AG04450 (cell line): ENCODE data around the gene RNF183. TPM values are rescaled to one million over a fixed set of nuclear protein-coding genes. Genes with fewer than 3 reads are reported as not detected.
"Not testable (repeated sequence)": the region's sequence is repeated elsewhere in the genome, so short reads cannot be mapped to it uniquely, and the experiment has no call there.

Experiments
- CTCF ChIA-PET: fragments of 300-600, 350-600 bp; formaldehyde crosslinking; extraction: SDS; loops from one replicate; lab custom pipeline; 2022; ENCODE audit warnings: antibody characterized with exemption, inconsistent platforms; lab: Charles Lee
- POLR2A ChIA-PET: fragments of 350-600 bp; formaldehyde crosslinking; extraction: SDS; loops from one replicate; lab custom pipeline; 2021; ENCODE audit warnings: antibody characterized with exemption, inconsistent platforms; lab: Yijun Ruan, JAX
- DNase-seq: peaks from one replicate; pipeline ENCODE4 v3.0.0-alpha.2; 2011; ENCODE audit warnings: low read depth, low spot score
- H3K27ac ChIP-seq: one replicate; pipeline ENCODE4 v1.5.1; 2012; ENCODE audit warnings: low read depth, low read length, control low read depth
- H3K27me3 ChIP-seq: one replicate; pipeline ENCODE4 v1.6.0; 2012; ENCODE audit warnings: low read length; ENCODE audit not compliant: control insufficient read depth, insufficient read depth
- H3K4me3 ChIP-seq: 2 replicates; pipeline ENCODE4 v1.5.1; 2011; ENCODE audit warnings: mild to moderate bottlenecking, low read depth, low read length, control low read depth
- H3K9me3 ChIP-seq: 2 replicates; pipeline ENCODE4 v1.5.1; 2012; ENCODE audit warnings: low read length; ENCODE audit not compliant: control insufficient read depth, insufficient read depth
- CTCF ChIP-seq: IDR thresholded peaks from 2 replicates; pipeline ENCODE4 v1.5.1; 2011; ENCODE audit warnings: low read depth, low read length, control low read depth, inconsistent platforms
- polyA plus RNA-seq: library from polyadenylated mRNA; depleted of rRNA; stranded (reverse); fragments of >200 nt; gene quantifications from 2 replicates; pipeline ENCODE4 v1.2.3, GENCODE V29; 2011

The RNF183 gene
- polyA plus RNA-seq, 1 experiment: not detected

- ChIA-PET POLR2A (no interaction called here), CTCF (no interaction called here)
- Histone ChIP-seq H3K27me3 (no peaks in the 10 kb centered on the region), H3K9me3 (no peaks in the 10 kb centered on the region), H3K27ac (no peak overlapping the region), H3K4me3 (no peak overlapping the region)
- TF ChIP-seq CTCF: no peak
- no peak for DNase-seq
Observed at GRCh38 chr9:113258282-113258681, 44.9 kb downstream of the RNF183 start.

GRCh38 chr9:113257863-113258262, 45.3 kb downstream of the RNF183 start:
- CTCF ChIA-PET: interaction anchor here (3.0 kb wide), 1 partner anchor 17 kb away, joined by 20 read pairs; the partner anchor contains the start of genes CDC26 and PRPF4
- no peak for TF ChIP-seq CTCF

GRCh38 chr9:113255438-113255837, 47.7 kb downstream of the RNF183 start:
- Histone ChIP-seq H3K27me3 (no peaks in the 10 kb centered on the region), H3K4me3 (no peak overlapping the region), H3K9me3 (no peaks in the 10 kb centered on the region), H3K27ac (no peak overlapping the region)
- ChIA-PET POLR2A (no interaction called here), CTCF (interaction anchor here (3.0 kb wide), 1 partner anchor 19 kb away, joined by 20 read pairs; the partner anchor contains the start of genes CDC26 and PRPF4)
- TF ChIP-seq CTCF: no peak
- no peak for DNase-seq

More at GRCh38 chr9:113257863-113258262, 45.3 kb downstream of the RNF183 start:
- no peak for DNase-seq
- no peaks in the 10 kb centered on the region for H3K27me3 ChIP-seq
- no peak overlapping the region for H3K27ac ChIP-seq
- POLR2A ChIA-PET: no interaction called here
- no peak overlapping the region for H3K4me3 ChIP-seq
- no peaks in the 10 kb centered on the region for H3K9me3 ChIP-seq

GRCh38 chr9:113254991-113255390, 48.2 kb downstream of the RNF183 start:
- ChIA-PET POLR2A (no interaction called here), CTCF (interaction anchor here (3.0 kb wide), 1 partner anchor 20 kb away, joined by 20 read pairs; the partner anchor contains the start of genes CDC26 and PRPF4)
- DNase-seq: no peak
- TF ChIP-seq CTCF: no peak
- H3K4me3 ChIP-seq: no peak overlapping the region
- H3K27ac ChIP-seq: no peak overlapping the region
- no peaks in the 10 kb centered on the region for H3K9me3 ChIP-seq
- H3K27me3 ChIP-seq: no peaks in the 10 kb centered on the region

- H3K9me3 ChIP-seq: no peaks in the 10 kb centered on the region
Observed at GRCh38 chr9:113250807-113251206, 52.4 kb downstream of the RNF183 start.

GRCh38 chr9:113249661-113250060, 53.5 kb downstream of the RNF183 start:
- H3K4me3 ChIP-seq, H3K27ac ChIP-seq, H3K9me3 ChIP-seq, POLR2A ChIA-PET, H3K27me3 ChIP-seq, DNase-seq: not testable (repeated sequence)
- CTCF ChIA-PET: interaction anchor here (1.0 kb wide), 1 partner anchor 25 kb away, joined by 5 read pairs; no protein-coding TSS in a partner anchor

More at GRCh38 chr9:113250807-113251206, 52.4 kb downstream of the RNF183 start:
- CTCF ChIA-PET: interaction anchor here (1.0 kb wide), 1 partner anchor 23 kb away, joined by 3 read pairs; no protein-coding TSS in a partner anchor
- POLR2A ChIA-PET: no interaction called here
- Histone ChIP-seq H3K27ac (no peak overlapping the region), H3K27me3 (no peaks in the 10 kb centered on the region), H3K4me3 (no peak overlapping the region)
- DNase-seq: no peak
- TF ChIP-seq CTCF: no peak
